Activated naive CD4-positive, alpha-beta T cell treated with anti-CD3 and anti-CD28 coated beads, Interleukin-2, amount 50 U/mL, for 24 hours (primary cell): ENCODE measurements around the gene EPHB6.

Experiments used
- H3K27ac Mint-ChIP-seq: one replicate; pipeline ENCODE4 v1.8.0; 2021; ENCODE audit warnings: mild to moderate bottlenecking, mixed read lengths
- H3K27me3 Mint-ChIP-seq: one replicate; pipeline ENCODE4 v1.8.0; 2021; ENCODE audit warnings: mixed read lengths
- H3K36me3 Mint-ChIP-seq: one replicate; pipeline ENCODE4 v1.8.0; 2021; ENCODE audit warnings: mixed read lengths
- H3K4me1 Mint-ChIP-seq: one replicate; pipeline ENCODE4 v1.8.0; 2021; ENCODE audit warnings: mixed read lengths
- H3K4me3 Mint-ChIP-seq: one replicate; pipeline ENCODE4 v1.8.0; 2021; ENCODE audit warnings: mild to moderate bottlenecking, mixed read lengths
- H3K9me3 Mint-ChIP-seq: one replicate; pipeline ENCODE4 v1.8.0; 2021; ENCODE audit warnings: mixed read lengths

Gene EPHB6, protein sequence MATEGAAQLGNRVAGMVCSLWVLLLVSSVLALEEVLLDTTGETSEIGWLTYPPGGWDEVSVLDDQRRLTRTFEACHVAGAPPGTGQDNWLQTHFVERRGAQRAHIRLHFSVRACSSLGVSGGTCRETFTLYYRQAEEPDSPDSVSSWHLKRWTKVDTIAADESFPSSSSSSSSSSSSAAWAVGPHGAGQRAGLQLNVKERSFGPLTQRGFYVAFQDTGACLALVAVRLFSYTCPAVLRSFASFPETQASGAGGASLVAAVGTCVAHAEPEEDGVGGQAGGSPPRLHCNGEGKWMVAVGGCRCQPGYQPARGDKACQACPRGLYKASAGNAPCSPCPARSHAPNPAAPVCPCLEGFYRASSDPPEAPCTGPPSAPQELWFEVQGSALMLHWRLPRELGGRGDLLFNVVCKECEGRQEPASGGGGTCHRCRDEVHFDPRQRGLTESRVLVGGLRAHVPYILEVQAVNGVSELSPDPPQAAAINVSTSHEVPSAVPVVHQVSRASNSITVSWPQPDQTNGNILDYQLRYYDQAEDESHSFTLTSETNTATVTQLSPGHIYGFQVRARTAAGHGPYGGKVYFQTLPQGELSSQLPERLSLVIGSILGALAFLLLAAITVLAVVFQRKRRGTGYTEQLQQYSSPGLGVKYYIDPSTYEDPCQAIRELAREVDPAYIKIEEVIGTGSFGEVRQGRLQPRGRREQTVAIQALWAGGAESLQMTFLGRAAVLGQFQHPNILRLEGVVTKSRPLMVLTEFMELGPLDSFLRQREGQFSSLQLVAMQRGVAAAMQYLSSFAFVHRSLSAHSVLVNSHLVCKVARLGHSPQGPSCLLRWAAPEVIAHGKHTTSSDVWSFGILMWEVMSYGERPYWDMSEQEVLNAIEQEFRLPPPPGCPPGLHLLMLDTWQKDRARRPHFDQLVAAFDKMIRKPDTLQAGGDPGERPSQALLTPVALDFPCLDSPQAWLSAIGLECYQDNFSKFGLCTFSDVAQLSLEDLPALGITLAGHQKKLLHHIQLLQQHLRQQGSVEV

GRCh38 chr7:142854372-142855113 is at the start of gene EPHB6:
EPHB6 (plus strand) TSS chr7:142855076; CDS start chr7:142863228, 8,152 bp downstream.
- Mint-ChIP-seq H3K36me3 (no peaks in the 10 kb centered on the region), H3K27me3 (no peaks in the 10 kb centered on the region), H3K4me1 (peaks cover 43% of the 10 kb centered on the region), H3K9me3 (no peaks in the 10 kb centered on the region), H3K4me3 (peak within 1 kb of the TSS; percentile 98), H3K27ac (peak within 1 kb of the TSS; percentile 79)

DNA sequence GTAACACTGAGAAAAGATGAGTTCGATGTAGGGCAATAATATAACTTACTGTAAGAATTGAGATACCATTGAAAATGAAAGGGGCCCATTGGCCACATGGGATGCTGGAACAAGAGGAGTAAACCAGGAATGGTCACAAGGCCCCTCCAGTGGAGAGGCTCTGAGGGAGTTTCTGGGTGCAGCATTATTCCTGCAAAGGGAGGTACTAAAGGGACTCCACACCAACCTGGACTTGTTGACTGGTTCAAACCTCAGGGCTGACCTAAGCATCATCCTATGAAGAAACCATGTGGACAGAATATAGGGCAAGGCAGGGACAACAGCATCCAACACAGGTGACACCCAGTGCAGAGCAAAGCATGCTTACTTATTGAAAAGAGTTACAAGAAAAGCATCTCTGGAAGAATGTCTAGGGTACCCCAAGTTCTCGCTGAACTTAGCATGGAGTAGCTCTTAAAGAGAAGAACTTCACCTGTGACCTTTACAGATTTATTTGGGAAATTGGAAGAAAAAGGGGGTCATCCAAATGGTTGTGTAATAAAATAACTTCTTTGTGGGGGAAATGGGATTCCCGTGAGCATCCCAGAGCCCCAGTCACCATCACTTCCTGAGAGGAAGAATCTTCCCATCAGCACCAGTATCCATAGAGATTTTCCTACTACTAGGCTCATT is 49.4 kb upstream of the EPHB6 start:
- Mint-ChIP-seq H3K4me3 (peak overlapping the region; percentile 98), H3K27ac (peak overlapping the region; percentile 99), H3K9me3 (peaks cover 5% of the 10 kb centered on the region), H3K4me1 (peaks cover 94% of the 10 kb centered on the region), H3K27me3 (no peaks in the 10 kb centered on the region), H3K36me3 (peaks cover 42% of the 10 kb centered on the region)

DNA sequence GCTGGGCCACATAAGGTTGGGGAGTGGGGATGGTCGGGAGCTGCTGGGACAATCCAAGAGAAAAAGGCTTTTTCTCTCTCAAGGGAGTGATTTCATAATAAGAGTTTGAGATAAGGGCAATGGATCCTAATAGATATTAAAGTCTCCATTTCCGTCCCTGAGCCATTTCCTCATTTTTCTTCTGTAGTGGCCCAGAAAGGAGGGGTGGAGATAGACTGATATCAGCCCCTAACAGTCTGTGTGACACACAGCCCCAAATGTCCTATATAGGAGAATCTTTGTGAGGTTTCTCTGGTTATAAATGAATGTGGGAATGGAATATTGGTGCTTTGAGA is 48.9 kb upstream of the EPHB6 start:
- Mint-ChIP-seq H3K4me3 (peak overlapping the region; percentile 81), H3K9me3 (peaks cover 5% of the 10 kb centered on the region)

GRCh38 chr7:142806957-142807356 is 47.9 kb upstream of the EPHB6 start:
- H3K36me3 Mint-ChIP-seq: peaks cover 30% of the 10 kb centered on the region
- H3K4me1 Mint-ChIP-seq: peaks cover 96% of the 10 kb centered on the region
- H3K27me3 Mint-ChIP-seq: no peaks in the 10 kb centered on the region
- H3K4me3 Mint-ChIP-seq: peak overlapping the region; percentile 81
- H3K27ac Mint-ChIP-seq: peak overlapping the region; percentile 99
- H3K9me3 Mint-ChIP-seq: peaks cover 5% of the 10 kb centered on the region

More for the DNA sequence above, 48.9 kb upstream of the EPHB6 start:
- Mint-ChIP-seq H3K4me1 (peaks cover 94% of the 10 kb centered on the region), H3K27me3 (no peaks in the 10 kb centered on the region), H3K27ac (peak overlapping the region; percentile 99), H3K36me3 (peaks cover 37% of the 10 kb centered on the region)

DNA sequence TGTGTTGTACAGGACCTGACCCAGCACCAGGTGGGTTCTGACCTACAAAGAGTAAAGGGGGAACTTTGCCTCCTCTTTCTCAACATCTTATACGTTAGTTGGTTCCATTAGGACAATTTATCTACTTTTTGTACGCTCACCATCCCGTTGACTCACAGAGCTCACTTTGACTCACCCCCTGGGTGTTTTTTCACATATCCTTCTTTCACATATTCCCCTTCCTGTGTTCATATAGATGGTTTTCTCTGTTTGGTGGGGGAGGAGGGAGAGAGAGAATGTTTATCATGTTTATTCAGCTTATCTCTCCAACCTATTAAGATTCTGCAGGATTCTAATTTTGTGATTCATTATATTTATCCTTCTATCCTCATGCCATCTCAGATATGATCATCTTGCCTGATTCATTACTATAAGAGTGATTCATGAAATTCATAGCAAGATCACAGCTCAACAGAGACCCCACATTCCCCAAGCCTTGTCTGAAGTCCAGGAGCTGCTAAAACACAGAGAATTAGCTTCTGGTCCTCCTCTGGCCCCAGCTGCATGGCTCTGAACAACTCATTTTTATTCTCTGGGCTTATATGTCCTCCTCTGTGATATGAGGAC is 46.9 kb upstream of the EPHB6 start:
- Mint-ChIP-seq H3K4me1 (peaks cover 96% of the 10 kb centered on the region), H3K9me3 (peaks cover 5% of the 10 kb centered on the region), H3K27me3 (no peaks in the 10 kb centered on the region), H3K4me3 (peak overlapping the region; percentile 81), H3K27ac (peak overlapping the region; percentile 99), H3K36me3 (peaks cover 21% of the 10 kb centered on the region)

DNA sequence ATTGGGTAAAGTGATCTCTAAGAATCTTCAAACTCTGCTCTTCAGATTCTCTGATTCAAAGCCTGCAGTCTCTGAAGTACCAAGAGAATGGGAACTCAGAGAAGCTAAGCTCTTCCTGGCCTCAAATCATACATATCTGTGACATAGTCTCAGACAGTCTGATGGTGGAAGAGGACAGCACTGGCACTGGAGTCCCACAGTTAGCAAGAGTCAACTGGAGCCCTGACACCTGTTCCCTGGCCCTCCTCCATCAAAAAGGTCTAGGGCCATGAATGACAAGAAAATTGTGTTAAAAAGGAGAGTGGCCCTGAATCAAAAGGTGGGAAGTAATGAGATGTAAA is 46.4 kb upstream of the EPHB6 start:
- Mint-ChIP-seq H3K27me3 (no peaks in the 10 kb centered on the region), H3K36me3 (peaks cover 16% of the 10 kb centered on the region), H3K27ac (peak overlapping the region; percentile 99), H3K4me1 (peaks cover 96% of the 10 kb centered on the region), H3K9me3 (peaks cover under 1% of the 10 kb centered on the region), H3K4me3 (peak overlapping the region; percentile 81)

DNA sequence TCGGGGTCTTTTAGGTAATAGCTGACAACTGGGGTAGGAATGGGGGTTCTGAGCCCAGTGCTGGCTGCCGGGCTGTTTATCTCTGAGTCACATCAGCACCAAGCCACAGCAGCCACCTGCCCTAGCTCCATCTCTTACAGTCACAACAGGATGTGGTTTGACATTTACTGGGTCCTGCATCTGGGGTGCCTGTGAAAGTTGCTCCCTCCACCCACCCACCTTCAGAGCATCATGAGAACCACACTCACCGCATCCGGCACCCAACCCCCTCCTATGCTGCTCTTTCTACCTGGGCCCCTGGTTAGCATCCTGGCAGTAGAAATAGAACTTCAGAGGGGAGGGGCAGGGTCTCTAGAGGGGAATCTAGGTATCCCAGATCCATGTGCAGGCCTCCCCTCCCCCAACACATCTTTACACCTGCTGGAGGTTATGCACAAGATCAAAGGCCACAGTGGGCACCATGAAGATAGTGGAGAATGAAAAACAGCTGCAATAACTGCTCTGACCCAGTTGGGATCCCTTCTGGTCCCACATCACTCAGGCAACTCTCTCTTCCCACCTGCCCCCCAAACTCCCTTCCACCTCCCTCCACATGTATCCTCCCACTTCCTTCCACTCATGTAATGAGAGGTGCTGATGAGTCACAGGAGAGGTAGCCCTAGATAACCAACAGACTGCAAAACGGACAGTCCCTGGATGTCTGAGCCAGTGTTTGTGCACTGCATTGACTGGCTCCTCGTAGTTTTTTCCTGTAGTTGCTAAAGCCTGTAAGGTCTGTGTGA is 45.9 kb upstream of the EPHB6 start:
- no peaks in the 10 kb centered on the region for H3K9me3 Mint-ChIP-seq
- H3K27me3 Mint-ChIP-seq: no peaks in the 10 kb centered on the region
- H3K4me3 Mint-ChIP-seq: peak overlapping the region; percentile 81
- peaks cover 14% of the 10 kb centered on the region for H3K36me3 Mint-ChIP-seq
- peak overlapping the region; percentile 99 for H3K27ac Mint-ChIP-seq
- H3K4me1 Mint-ChIP-seq: peaks cover 96% of the 10 kb centered on the region

- Mint-ChIP-seq H3K4me1 (peaks cover 96% of the 10 kb centered on the region), H3K27ac (peak overlapping the region; percentile 99), H3K27me3 (no peaks in the 10 kb centered on the region), H3K9me3 (no peaks in the 10 kb centered on the region), H3K36me3 (peaks cover 8% of the 10 kb centered on the region), H3K4me3 (peak overlapping the region; percentile 81)
These were observed 45.2 kb upstream of the EPHB6 start for GRCh38 chr7:142809671-142810070.

GRCh38 chr7:142811154-142811737 is 43.6 kb upstream of the EPHB6 start:
- Mint-ChIP-seq H3K27me3 (no peaks in the 10 kb centered on the region), H3K4me1 (peaks cover 92% of the 10 kb centered on the region), H3K9me3 (no peaks in the 10 kb centered on the region), H3K36me3 (peaks cover 2% of the 10 kb centered on the region), H3K27ac (peak overlapping the region; percentile 93), H3K4me3 (peak overlapping the region; percentile 81)

GRCh38 chr7:142812437-142813215 is 42.2 kb upstream of the EPHB6 start:
- H3K4me3 Mint-ChIP-seq: peak overlapping the region; percentile 81

GRCh38 chr7:142813226-142813625 is 41.6 kb upstream of the EPHB6 start:
- peak overlapping the region; percentile 81 for H3K4me3 Mint-ChIP-seq

More at GRCh38 chr7:142812437-142813215, 42.2 kb upstream of the EPHB6 start:
- Mint-ChIP-seq H3K27ac (peak overlapping the region; percentile 93), H3K36me3 (no peaks in the 10 kb centered on the region), H3K9me3 (no peaks in the 10 kb centered on the region), H3K27me3 (no peaks in the 10 kb centered on the region), H3K4me1 (peaks cover 82% of the 10 kb centered on the region)

DNA sequence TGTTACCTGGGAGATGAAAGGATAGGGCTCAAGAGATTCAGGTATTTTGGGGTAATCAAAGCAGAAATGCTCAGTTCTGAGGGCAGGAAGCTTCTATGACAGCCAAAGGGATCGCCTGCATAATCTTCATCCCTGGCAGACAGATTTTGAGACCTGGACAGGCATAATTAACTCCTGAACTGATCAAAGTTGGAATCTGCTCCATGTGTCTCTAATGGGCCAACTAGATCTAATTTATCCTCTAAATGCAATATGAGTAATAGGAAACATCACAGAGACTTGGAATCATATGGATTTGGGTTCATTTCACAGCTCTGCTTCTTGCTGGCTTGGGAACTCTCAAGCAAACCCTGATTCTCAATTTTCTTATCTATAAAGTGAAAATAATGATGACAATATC is 41.2 kb upstream of the EPHB6 start:
- peaks cover 1% of the 10 kb centered on the region for H3K36me3 Mint-ChIP-seq
- no peaks in the 10 kb centered on the region for H3K27me3 Mint-ChIP-seq
- H3K9me3 Mint-ChIP-seq: no peaks in the 10 kb centered on the region
- peak overlapping the region; percentile 93 for H3K27ac Mint-ChIP-seq
- H3K4me1 Mint-ChIP-seq: peaks cover 83% of the 10 kb centered on the region
- H3K4me3 Mint-ChIP-seq: peak overlapping the region; percentile 81

More at GRCh38 chr7:142813226-142813625, 41.6 kb upstream of the EPHB6 start:
- H3K9me3 Mint-ChIP-seq: no peaks in the 10 kb centered on the region
- H3K4me1 Mint-ChIP-seq: peaks cover 82% of the 10 kb centered on the region
- H3K27ac Mint-ChIP-seq: peak overlapping the region; percentile 93
- no peaks in the 10 kb centered on the region for H3K27me3 Mint-ChIP-seq
- H3K36me3 Mint-ChIP-seq: no peaks in the 10 kb centered on the region

DNA sequence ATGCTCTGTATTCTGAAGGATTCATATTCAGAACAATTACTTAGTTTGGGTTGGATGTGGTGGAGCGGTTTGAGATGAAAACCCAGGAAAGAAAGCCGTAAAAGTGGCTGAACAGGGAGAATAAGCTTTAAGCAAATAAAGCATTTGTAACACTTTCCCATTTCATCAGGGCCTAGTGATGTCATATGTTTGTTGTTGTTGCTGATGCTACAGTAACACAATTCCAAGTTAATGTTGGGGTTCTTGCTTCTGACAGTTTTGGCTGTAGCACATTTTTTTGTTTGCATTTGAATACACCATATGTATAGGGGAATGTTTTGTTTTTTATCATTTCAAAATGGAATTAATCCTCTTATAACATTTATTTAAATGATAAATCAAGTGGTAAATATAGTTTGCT is 40.4 kb upstream of the EPHB6 start:
- H3K36me3 Mint-ChIP-seq: peaks cover 1% of the 10 kb centered on the region
- H3K27me3 Mint-ChIP-seq: no peaks in the 10 kb centered on the region
- no peaks in the 10 kb centered on the region for H3K9me3 Mint-ChIP-seq
- H3K27ac Mint-ChIP-seq: peak overlapping the region; percentile 86
- H3K4me1 Mint-ChIP-seq: peaks cover 86% of the 10 kb centered on the region
- H3K4me3 Mint-ChIP-seq: peak overlapping the region; percentile 60
